GM23338 (cell line): ENCODE data around the gene GAS2. TPM values are rescaled to one million over a fixed set of nuclear protein-coding genes. Genes with fewer than 3 reads are reported as not detected.

Experiments used
- ATAC-seq: fragments of 200-7000 bp; cut with Tn5 transposase; 3 replicates; pipeline ENCODE4 v1.9.1; 2020
- DNase-seq: peaks from one replicate; pipeline ENCODE4 v3.0.0-alpha.2; 2015; ENCODE audit warnings: low spot score
- H2AFZ ChIP-seq: fragments of 200-600 bp; sonication (generic); 2 replicates; pipeline ENCODE4 v1.8.0; 2016; ENCODE audit warnings: antibody characterized with exemption, mild to moderate bottlenecking, moderate library complexity
- H3F3A ChIP-seq: fragments of 200-600 bp; sonication (generic); replicated peaks from 2 replicates; pipeline ENCODE4 v1.8.0; 2017; ENCODE audit warnings: antibody characterized with exemption, mixed run types, low read depth
- H3K27ac ChIP-seq: fragments of 200-600 bp; sonication (generic); 2 replicates; pipeline ENCODE4 v1.6.1; 2016; ENCODE audit warnings: low read depth
- H3K27me3 ChIP-seq: fragments of 200-600 bp; sonication (generic); 2 replicates; pipeline ENCODE4 v1.8.0; 2016; ENCODE audit warnings: mild to moderate bottlenecking, mixed run types, moderate library complexity; ENCODE audit not compliant: insufficient read depth
- H3K36me3 ChIP-seq: fragments of 200-600 bp; sonication (generic); 2 replicates; pipeline ENCODE4 v1.8.0; 2016; ENCODE audit warnings: mild to moderate bottlenecking; ENCODE audit not compliant: insufficient read depth
- H3K4me1 ChIP-seq: fragments of 200-600 bp; sonication (generic); 2 replicates; pipeline ENCODE4 v1.8.0; 2016; ENCODE audit warnings: mild to moderate bottlenecking, moderate library complexity; ENCODE audit not compliant: insufficient read depth
- H3K4me2 ChIP-seq: fragments of 200-600 bp; sonication (generic); 2 replicates; pipeline ENCODE4 v1.7.1; 2017; ENCODE audit warnings: mixed run types
- H3K4me3 ChIP-seq: fragments of 200-600 bp; sonication (generic); 2 replicates; pipeline ENCODE4 v1.6.1; 2016; ENCODE audit warnings: mixed run types
- H3K79me2 ChIP-seq: fragments of 200-600 bp; sonication (generic); replicated peaks from 2 replicates; pipeline ENCODE4 v1.8.0; 2017; ENCODE audit warnings: mild to moderate bottlenecking; ENCODE audit not compliant: insufficient read depth
- H3K9me2 ChIP-seq: fragments of 200-600 bp; sonication (generic); 2 replicates; pipeline ENCODE4 v1.8.0; 2017; ENCODE audit not compliant: insufficient read depth
- H4K20me1 ChIP-seq: fragments of 200-600 bp; sonication (generic); replicated peaks from 2 replicates; pipeline ENCODE4 v1.8.0; 2017; ENCODE audit warnings: mild to moderate bottlenecking; ENCODE audit not compliant: insufficient read depth
- H3K27ac Mint-ChIP-seq: 2 replicates; pipeline ENCODE4 v1.8.0; 2020; ENCODE audit warnings: inconsistent platforms, mild to moderate bottlenecking, moderate library complexity, mixed read lengths
- H3K27me3 Mint-ChIP-seq: 3 replicates; pipeline ENCODE4 v1.8.0; 2022; ENCODE audit warnings: low read depth, mild to moderate bottlenecking, moderate library complexity, mixed read lengths, inconsistent platforms; ENCODE audit not compliant: insufficient read depth, poor library complexity
- H3K36me3 Mint-ChIP-seq: 3 replicates; pipeline ENCODE4 v1.8.0; 2021; ENCODE audit warnings: low read depth, mild to moderate bottlenecking, inconsistent platforms, moderate library complexity, mixed read lengths
- H3K4me1 Mint-ChIP-seq: 3 replicates; pipeline ENCODE4 v1.8.0; 2020; ENCODE audit warnings: mild to moderate bottlenecking, inconsistent platforms, mixed read lengths
- H3K4me3 Mint-ChIP-seq: 3 replicates; pipeline ENCODE4 v1.8.0; 2021; ENCODE audit warnings: moderate library complexity, mild to moderate bottlenecking, inconsistent platforms, mixed read lengths
- H3K9me3 Mint-ChIP-seq: 3 replicates; pipeline ENCODE4 v1.8.0; 2020; ENCODE audit warnings: moderate library complexity, mild to moderate bottlenecking, inconsistent platforms, mixed read lengths
- EZH2 ChIP-seq: fragments of 200-600 bp; sonication (generic); IDR thresholded peaks from one replicate; pipeline ENCODE4 v1.8.0; 2017; ENCODE audit warnings: antibody characterized with exemption, mild to moderate bottlenecking, low read depth; ENCODE audit not compliant: unreplicated experiment
- EZH2phosphoT487 ChIP-seq: fragments of 200-600 bp; sonication (generic); IDR thresholded peaks from one replicate; pipeline ENCODE4 v1.8.1; 2018; ENCODE audit warnings: antibody characterized with exemption; ENCODE audit not compliant: unreplicated experiment
- JUNB ChIP-seq: IDR thresholded peaks from one replicate; pipeline ENCODE4 v1.6.1; 2016; ENCODE audit warnings: antibody characterized with exemption; ENCODE audit not compliant: unreplicated experiment
- NANOG ChIP-seq: IDR thresholded peaks from 2 replicates; pipeline ENCODE4 v1.6.1; 2016; ENCODE audit warnings: antibody characterized with exemption, borderline replicate concordance
- POLR2AphosphoS5 ChIP-seq: IDR thresholded peaks from 2 replicates; pipeline ENCODE4 v1.6.1; 2016; ENCODE audit warnings: antibody characterized with exemption, low read depth
- STAT1 ChIP-seq: IDR thresholded peaks from one replicate; pipeline ENCODE4 v1.6.1; 2016; ENCODE audit warnings: antibody characterized with exemption; ENCODE audit not compliant: unreplicated experiment
- ZNF114 ChIP-seq: fragments of 250-450 bp; sonication (Bioruptor Pico); IDR thresholded peaks from 2 replicates; pipeline ENCODE4 v1.5.0; 2020; ENCODE audit warnings: mild to moderate bottlenecking, moderate library complexity
- polyA plus RNA-seq: library from polyadenylated mRNA; unstranded; fragments of >200 nt; fragmentation: Nextera tagmentation; extraction: Ambion mirVana; gene quantifications from 2 replicates; pipeline ENCODE4 v1.2.1, GENCODE V29; 2016
- total RNA-seq: library from RNA; depleted of rRNA; stranded (reverse); fragments of >200 nt; shearing (Covaris generic); gene quantifications from 2 replicates; pipeline ENCODE4 v1.2.3, GENCODE V29; 2014
- TF ChIP-seq, protein P1 (sequence below): fragments of 250-450 bp; sonication (Bioruptor Pico); IDR thresholded peaks from 2 replicates; pipeline ENCODE4 v1.5.0; 2020; ENCODE audit warnings: mild to moderate bottlenecking, moderate library complexity
- TF ChIP-seq, protein P2 (sequence below), 2 experiments: fragments of 200-600 bp in 1 of 2; sonication (generic) in 1 of 2; conservative IDR thresholded peaks; 2 replicates each; pipeline versions ENCODE4 v1.5.1 to v1.6.1; 2016 to 2017; ENCODE audit warnings: antibody characterized with exemption in 2 of 2, low read depth in 2 of 2, mild to moderate bottlenecking in 2 of 2, moderate library complexity in 1 of 2
- TF ChIP-seq, protein P3 (sequence below): IDR thresholded peaks from 2 replicates; pipeline ENCODE4 v1.6.1; 2016; ENCODE audit warnings: antibody characterized with exemption

Gene GAS2
- total and polyA plus RNA-seq, 2 experiments from 2014 or later, result 2.6 to 6.7 TPM

DNA sequence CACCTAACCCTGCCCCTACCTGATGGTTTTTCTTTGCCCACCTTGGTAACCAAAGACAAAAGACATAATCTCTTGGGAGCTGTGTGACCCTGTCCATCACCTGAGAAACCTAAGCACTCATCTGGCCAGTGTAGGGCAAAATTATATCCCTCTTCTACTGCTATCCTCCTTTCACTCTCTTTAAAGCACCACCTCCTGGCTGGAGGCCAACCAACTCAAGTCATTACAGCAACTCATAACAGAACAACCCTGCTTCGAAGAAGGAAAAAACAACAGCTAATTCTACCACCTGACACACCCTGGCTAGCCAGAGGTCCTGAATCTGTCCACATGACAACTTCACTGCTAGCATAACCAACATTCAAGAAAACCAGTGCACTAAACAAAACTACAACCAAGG is 45.5 kb downstream of the GAS2 start:
- Mint-ChIP-seq H3K36me3 (no peaks in the 10 kb centered on the region), H3K4me3 (no peak overlapping the region), H3K4me1 (no peaks in the 10 kb centered on the region), H3K27me3 (no peaks in the 10 kb centered on the region), H3K9me3 (no peaks in the 10 kb centered on the region; the same call in 1 of the 3 replicates), H3K27ac (no peak overlapping the region; the same call in 1 of the 2 replicates)
- H3K9me2 ChIP-seq, result no peaks in the 10 kb centered on the region
- DNase-seq (no peak), ATAC-seq (no peak)
- TF ChIP-seq NANOG (no peak), JUNB (no peak), EZH2phosphoT487 (no peak), STAT1 (no peak), EZH2 (no peak), POLR2AphosphoS5 (no peak), ZNF114 (no peak)
- TF ChIP-seq, protein P1, sequence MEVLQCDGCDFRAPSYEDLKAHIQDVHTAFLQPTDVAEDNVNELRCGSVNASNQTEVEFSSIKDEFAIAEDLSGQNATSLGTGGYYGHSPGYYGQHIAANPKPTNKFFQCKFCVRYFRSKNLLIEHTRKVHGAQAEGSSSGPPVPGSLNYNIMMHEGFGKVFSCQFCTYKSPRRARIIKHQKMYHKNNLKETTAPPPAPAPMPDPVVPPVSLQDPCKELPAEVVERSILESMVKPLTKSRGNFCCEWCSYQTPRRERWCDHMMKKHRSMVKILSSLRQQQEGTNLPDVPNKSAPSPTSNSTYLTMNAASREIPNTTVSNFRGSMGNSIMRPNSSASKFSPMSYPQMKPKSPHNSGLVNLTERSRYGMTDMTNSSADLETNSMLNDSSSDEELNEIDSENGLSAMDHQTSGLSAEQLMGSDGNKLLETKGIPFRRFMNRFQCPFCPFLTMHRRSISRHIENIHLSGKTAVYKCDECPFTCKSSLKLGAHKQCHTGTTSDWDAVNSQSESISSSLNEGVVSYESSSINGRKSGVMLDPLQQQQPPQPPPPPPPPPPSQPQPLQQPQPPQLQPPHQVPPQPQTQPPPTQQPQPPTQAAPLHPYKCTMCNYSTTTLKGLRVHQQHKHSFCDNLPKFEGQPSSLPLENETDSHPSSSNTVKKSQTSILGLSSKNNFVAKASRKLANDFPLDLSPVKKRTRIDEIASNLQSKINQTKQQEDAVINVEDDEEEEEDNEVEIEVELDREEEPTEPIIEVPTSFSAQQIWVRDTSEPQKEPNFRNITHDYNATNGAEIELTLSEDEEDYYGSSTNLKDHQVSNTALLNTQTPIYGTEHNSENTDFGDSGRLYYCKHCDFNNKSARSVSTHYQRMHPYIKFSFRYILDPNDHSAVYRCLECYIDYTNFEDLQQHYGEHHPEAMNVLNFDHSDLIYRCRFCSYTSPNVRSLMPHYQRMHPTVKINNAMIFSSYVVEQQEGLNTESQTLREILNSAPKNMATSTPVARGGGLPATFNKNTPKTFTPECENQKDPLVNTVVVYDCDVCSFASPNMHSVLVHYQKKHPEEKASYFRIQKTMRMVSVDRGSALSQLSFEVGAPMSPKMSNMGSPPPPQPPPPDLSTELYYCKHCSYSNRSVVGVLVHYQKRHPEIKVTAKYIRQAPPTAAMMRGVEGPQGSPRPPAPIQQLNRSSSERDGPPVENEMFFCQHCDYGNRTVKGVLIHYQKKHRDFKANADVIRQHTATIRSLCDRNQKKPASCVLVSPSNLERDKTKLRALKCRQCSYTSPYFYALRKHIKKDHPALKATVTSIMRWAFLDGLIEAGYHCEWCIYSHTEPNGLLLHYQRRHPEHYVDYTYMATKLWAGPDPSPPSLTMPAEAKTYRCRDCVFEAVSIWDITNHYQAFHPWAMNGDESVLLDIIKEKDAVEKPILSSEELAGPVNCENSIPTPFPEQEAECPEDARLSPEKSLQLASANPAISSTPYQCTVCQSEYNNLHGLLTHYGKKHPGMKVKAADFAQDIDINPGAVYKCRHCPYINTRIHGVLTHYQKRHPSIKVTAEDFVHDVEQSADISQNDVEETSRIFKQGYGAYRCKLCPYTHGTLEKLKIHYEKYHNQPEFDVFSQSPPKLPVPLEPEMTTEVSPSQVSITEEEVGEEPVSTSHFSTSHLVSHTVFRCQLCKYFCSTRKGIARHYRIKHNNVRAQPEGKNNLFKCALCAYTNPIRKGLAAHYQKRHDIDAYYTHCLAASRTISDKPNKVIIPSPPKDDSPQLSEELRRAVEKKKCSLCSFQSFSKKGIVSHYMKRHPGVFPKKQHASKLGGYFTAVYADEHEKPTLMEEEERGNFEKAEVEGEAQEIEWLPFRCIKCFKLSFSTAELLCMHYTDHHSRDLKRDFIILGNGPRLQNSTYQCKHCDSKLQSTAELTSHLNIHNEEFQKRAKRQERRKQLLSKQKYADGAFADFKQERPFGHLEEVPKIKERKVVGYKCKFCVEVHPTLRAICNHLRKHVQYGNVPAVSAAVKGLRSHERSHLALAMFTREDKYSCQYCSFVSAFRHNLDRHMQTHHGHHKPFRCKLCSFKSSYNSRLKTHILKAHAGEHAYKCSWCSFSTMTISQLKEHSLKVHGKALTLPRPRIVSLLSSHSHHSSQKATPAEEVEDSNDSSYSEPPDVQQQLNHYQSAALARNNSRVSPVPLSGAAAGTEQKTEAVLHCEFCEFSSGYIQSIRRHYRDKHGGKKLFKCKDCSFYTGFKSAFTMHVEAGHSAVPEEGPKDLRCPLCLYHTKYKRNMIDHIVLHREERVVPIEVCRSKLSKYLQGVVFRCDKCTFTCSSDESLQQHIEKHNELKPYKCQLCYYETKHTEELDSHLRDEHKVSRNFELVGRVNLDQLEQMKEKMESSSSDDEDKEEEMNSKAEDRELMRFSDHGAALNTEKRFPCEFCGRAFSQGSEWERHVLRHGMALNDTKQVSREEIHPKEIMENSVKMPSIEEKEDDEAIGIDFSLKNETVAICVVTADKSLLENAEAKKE (CRISPR knock-in tag), result no peak
- TF ChIP-seq, protein P2, sequence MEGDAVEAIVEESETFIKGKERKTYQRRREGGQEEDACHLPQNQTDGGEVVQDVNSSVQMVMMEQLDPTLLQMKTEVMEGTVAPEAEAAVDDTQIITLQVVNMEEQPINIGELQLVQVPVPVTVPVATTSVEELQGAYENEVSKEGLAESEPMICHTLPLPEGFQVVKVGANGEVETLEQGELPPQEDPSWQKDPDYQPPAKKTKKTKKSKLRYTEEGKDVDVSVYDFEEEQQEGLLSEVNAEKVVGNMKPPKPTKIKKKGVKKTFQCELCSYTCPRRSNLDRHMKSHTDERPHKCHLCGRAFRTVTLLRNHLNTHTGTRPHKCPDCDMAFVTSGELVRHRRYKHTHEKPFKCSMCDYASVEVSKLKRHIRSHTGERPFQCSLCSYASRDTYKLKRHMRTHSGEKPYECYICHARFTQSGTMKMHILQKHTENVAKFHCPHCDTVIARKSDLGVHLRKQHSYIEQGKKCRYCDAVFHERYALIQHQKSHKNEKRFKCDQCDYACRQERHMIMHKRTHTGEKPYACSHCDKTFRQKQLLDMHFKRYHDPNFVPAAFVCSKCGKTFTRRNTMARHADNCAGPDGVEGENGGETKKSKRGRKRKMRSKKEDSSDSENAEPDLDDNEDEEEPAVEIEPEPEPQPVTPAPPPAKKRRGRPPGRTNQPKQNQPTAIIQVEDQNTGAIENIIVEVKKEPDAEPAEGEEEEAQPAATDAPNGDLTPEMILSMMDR (conservative IDR thresholded peaks at IDR 0.05; ENCODE audit: low read depth in 2 of 2), result no peak
- TF ChIP-seq, protein P3, sequence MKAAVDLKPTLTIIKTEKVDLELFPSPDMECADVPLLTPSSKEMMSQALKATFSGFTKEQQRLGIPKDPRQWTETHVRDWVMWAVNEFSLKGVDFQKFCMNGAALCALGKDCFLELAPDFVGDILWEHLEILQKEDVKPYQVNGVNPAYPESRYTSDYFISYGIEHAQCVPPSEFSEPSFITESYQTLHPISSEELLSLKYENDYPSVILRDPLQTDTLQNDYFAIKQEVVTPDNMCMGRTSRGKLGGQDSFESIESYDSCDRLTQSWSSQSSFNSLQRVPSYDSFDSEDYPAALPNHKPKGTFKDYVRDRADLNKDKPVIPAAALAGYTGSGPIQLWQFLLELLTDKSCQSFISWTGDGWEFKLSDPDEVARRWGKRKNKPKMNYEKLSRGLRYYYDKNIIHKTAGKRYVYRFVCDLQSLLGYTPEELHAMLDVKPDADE, result no peak
- no peaks in the 10 kb centered on the region for H3K79me2 ChIP-seq
- no peak overlapping the region for H3K27ac ChIP-seq
- H3K4me3 ChIP-seq, result no peak overlapping the region
- no peak overlapping the region for H3K4me2 ChIP-seq
- H3K27me3 ChIP-seq, result no peaks in the 10 kb centered on the region
- H2AFZ ChIP-seq, result no peak overlapping the region; the same call in 1 of the 2 replicates
- H4K20me1 ChIP-seq, result no peaks in the 10 kb centered on the region
- H3K36me3 ChIP-seq, result no peaks in the 10 kb centered on the region
- H3F3A ChIP-seq, result no peaks in the 10 kb centered on the region
- H3K4me1 ChIP-seq, result no peaks in the 10 kb centered on the region
